ENCODE results near the gene FBXL19. TPM values are rescaled to one million over a fixed set of nuclear protein-coding genes. Genes with fewer than 3 reads are reported as not detected.

Gene FBXL19
- total and polyA plus RNA-seq, 2 of the 13 experiments (the other 11 are each of a cell fraction or from before 2014, with no cell fraction given), result 6.0 to 13.7 TPM

- TF ChIP-seq RERE (CRISPR knock-in tag; IDR thresholded peaks at IDR 0.05; ENCODE audit: low read depth) (0 out of 2 replicates have a peak, but pooled peaks have one; percentile 20), XBP1 (CRISPR knock-in tag; IDR thresholded peaks at IDR 0.05) (no peak), ZNF275 (CRISPR knock-in tag; IDR thresholded peaks at IDR 0.05; ENCODE audit: borderline replicate concordance) (peak; percentile 94; the same call in 1 of the 2 replicates), HOXA3 (CRISPR knock-in tag; IDR thresholded peaks at IDR 0.05) (peak; percentile 91), NR2F6 (IDR thresholded peaks at IDR 0.05) (no peak), NR2F6 (CRISPR knock-in tag; IDR thresholded peaks at IDR 0.05) (peak; percentile 63), RFX5 (IDR thresholded peaks at IDR 0.05; ENCODE audit: low read depth, low read length) (no peak), WIZ (CRISPR knock-in tag; IDR thresholded peaks at IDR 0.05) (peak; percentile 96), ZEB1 (IDR thresholded peaks at IDR 0.05; ENCODE audit: insufficient replicate concordance, low read depth) (no peak), LRRFIP1 (CRISPR knock-in tag; conservative IDR thresholded peaks at IDR 0.05) (no peak), ZMYM3 (CRISPR knock-in tag; IDR thresholded peaks at IDR 0.05) (peak; percentile 84; the same call in 1 of the 2 replicates), ADNP (CRISPR knock-in tag; IDR thresholded peaks at IDR 0.05) (no peak), ZFP1 (CRISPR knock-in tag; IDR thresholded peaks at IDR 0.05) (no peak), HOMEZ (CRISPR knock-in tag; IDR thresholded peaks at IDR 0.05; ENCODE audit: low read depth) (peak; percentile 42; the same call in 1 of the 2 replicates), ZNF558 (CRISPR knock-in tag; IDR thresholded peaks at IDR 0.05; ENCODE audit: borderline replicate concordance) (peak; percentile 98; the same call in 1 of the 2 replicates), ZNF652 (CRISPR knock-in tag; IDR thresholded peaks at IDR 0.05; ENCODE audit: borderline replicate concordance, low read depth) (peak; percentile 25; the same call in 1 of the 2 replicates), MAX (IDR thresholded peaks at IDR 0.05) (peak; percentile 100), ZNF788 (CRISPR knock-in tag; IDR thresholded peaks at IDR 0.05; ENCODE audit: borderline replicate concordance) (peak; percentile 38; the same call in 1 of the 2 replicates), MXD4 (CRISPR knock-in tag; IDR thresholded peaks at IDR 0.05) (peak; percentile 98), ZFY (CRISPR knock-in tag; IDR thresholded peaks at IDR 0.05) (peak; percentile 95)
These were observed 29.4 kb upstream of the FBXL19 start, which contains the start of gene BCL7C (continued) for GRCh38 chr16:30893744-30894539.

All from HepG2 (cell line).